ENCODE measurements around the gene LUZP2. TPM values are rescaled to one million over a fixed set of nuclear protein-coding genes. Genes with fewer than 3 reads are reported as not detected.
A peak's percentile ranks its signal among the peaks of the same experiment; 100 is the strongest.

Gene LUZP2
- total and polyA plus RNA-seq, 10 donors = 0.03 to 2.9 (median 0.40) TPM; not detected in 3

DNA sequence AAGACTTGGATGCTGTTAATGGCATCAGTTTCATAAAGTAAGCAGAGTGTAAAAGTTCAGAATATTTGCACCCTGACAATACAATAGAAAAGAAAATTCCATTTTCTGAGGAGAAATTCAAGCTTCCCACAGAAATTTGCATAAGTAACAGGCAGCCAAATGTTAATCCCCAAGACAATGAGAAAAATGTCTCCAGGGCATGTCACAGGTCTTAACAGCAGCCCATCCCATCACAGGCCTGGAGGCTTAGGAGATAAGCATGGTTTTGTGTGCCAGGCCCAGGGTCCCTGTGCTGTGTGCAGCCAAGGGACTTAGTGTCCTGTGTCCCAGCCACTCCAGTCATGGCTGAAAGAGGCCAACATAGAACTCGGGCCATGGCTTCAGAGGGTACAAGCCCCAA lies 347.6 kb downstream of the LUZP2 start:
- Histone ChIP-seq H3K27ac (no peak overlapping the region), H3K27me3 (replicated peaks in 1 of 7) (no peaks in the 10 kb centered on the region), H3K4me1 (no peaks in the 10 kb centered on the region), H3K9me3 (peaks cover 0 to 5% (median 0%) of the 10 kb centered on the region in 8 donors), H3K36me3 (no peaks in the 10 kb centered on the region), H3K4me3 (no peak overlapping the region)
- intact Hi-C loops (cut with DNase I; ENCODE audit: low total_unique reads) = no loop called here
- TF ChIP-seq CTCF (IDR thresholded peaks at IDR 0.05 in 8 of 11, conservative IDR thresholded peaks at IDR 0.05 in 3 of 11) (no peak), POLR2A (IDR thresholded peaks at IDR 0.05) (no peak), POLR2AphosphoS5 (IDR thresholded peaks at IDR 0.05) (no peak)
- WGBS, 5 donors = 77 to 88% (median 80%) methylated on average over 1 of the region's 1 CpG
- no peak for DNase-seq

DNA sequence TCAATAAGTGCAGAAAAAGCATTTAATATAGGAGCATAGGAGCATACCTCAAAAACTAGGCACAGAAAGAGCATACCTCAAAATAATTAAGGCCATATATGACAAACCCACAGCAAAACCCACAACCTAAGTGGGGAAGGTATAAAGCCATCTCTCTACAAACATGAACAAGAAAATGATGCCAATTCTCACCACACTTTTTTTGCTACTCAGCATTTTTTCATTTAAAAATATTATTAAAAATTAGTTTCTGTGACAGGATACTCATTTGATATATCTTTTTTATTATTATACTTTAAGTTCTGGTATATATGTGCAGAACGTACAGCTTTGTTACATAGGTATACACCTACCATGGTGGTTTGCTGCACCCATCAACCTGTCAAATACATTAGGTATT lies 352.0 kb downstream of the LUZP2 start:
- Histone ChIP-seq H3K4me3 (no peak overlapping the region), H3K36me3 (no peaks in the 10 kb centered on the region), H3K4me1 (no peaks in the 10 kb centered on the region), H3K27me3 (replicated peaks in 1 of 7) (no peaks in the 10 kb centered on the region), H3K9me3 (peaks cover 0 to 11% (median 1%) of the 10 kb centered on the region in 8 donors), H3K27ac (no peak overlapping the region)
- no peak for TF ChIP-seq POLR2A (IDR thresholded peaks at IDR 0.05)
- TF ChIP-seq CTCF (IDR thresholded peaks at IDR 0.05 in 8 of 11, conservative IDR thresholded peaks at IDR 0.05 in 3 of 11) = no peak
- TF ChIP-seq POLR2AphosphoS5 (IDR thresholded peaks at IDR 0.05) = no peak
- WGBS, 5 donors = 79 to 95% (median 80%) methylated on average over 1 of the region's 1 CpG
- DNase-seq = no peak
- intact Hi-C loops (cut with DNase I; ENCODE audit: low total_unique reads) = no loop called here

DNA sequence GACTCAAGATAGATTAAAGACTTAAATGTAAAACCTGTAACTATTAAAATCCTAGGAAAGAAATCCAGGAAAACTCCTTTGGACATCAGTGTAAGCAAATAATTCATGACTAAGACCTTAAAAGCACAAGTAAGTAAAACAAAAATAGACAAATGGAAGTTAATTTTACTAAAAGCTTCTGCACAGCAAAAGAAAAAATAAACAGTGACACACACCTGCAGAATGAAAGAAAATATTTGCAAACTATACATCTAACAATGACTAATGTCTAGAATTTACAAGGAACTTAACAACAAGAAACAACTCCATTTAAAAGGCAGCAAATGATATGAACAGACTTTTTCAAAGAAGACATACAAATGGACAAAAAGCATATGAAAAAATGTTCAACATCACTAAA lies 359.1 kb downstream of the LUZP2 start:
- peaks cover 0 to 27% (median 6%) of the 10 kb centered on the region in 8 donors for H3K9me3 ChIP-seq
- no peaks in the 10 kb centered on the region for H3K4me1 ChIP-seq
- H3K27me3 ChIP-seq (replicated peaks in 1 of 7) = no peaks in the 10 kb centered on the region
- H3K36me3 ChIP-seq = no peaks in the 10 kb centered on the region
- no peak overlapping the region for H3K4me3 ChIP-seq
- TF ChIP-seq POLR2A (IDR thresholded peaks at IDR 0.05) (no peak), CTCF (IDR thresholded peaks at IDR 0.05 in 8 of 11, conservative IDR thresholded peaks at IDR 0.05 in 3 of 11) (no peak), POLR2AphosphoS5 (IDR thresholded peaks at IDR 0.05) (no peak)
- no peak for DNase-seq
- intact Hi-C loops (cut with DNase I; ENCODE audit: low total_unique reads) = no loop called here
- H3K27ac ChIP-seq = no peak overlapping the region

DNA sequence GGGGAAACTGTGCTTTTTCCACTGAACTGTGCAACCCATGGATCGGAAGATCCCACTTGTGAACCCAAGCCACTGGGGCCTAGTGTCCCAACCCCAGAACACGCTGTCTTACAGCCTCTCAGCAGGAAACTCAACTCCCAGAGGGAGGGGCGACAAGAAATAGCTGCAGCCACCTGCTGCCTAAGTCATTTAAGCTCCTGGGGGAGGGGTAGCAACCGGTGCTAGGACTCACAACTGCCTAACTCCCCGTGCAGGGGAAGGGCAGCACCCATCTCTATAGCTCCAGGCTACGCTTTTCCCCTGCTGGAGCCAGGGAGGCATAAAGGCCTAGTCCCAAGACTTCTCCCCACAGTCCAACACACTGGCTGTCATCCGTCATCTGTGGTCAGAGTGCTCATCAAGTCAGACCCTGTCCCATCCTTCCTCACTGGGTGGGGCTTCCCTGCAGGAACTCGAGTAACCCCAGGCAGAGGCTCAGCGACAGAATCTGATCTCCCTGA lies 363.0 kb downstream of the LUZP2 start:
- DNase-seq = peak; percentile 66
- H3K27ac ChIP-seq = no peak overlapping the region
- H3K4me1 ChIP-seq = no peaks in the 10 kb centered on the region
- WGBS, 5 donors = 52 to 76% (median 63%) methylated on average over 5 to 9 of the region's 9 CpGs
- peaks cover 0 to 42% (median 19%) of the 10 kb centered on the region in 8 donors for H3K9me3 ChIP-seq
- intact Hi-C loops (cut with DNase I; ENCODE audit: low total_unique reads) = no loop called here
- H3K4me3 ChIP-seq = no peak overlapping the region
- no peaks in the 10 kb centered on the region for H3K36me3 ChIP-seq
- TF ChIP-seq POLR2A (IDR thresholded peaks at IDR 0.05) (no peak), CTCF (IDR thresholded peaks at IDR 0.05 in 8 of 11, conservative IDR thresholded peaks at IDR 0.05 in 3 of 11) (no peak), POLR2AphosphoS5 (IDR thresholded peaks at IDR 0.05) (no peak)
- no peaks in the 10 kb centered on the region for H3K27me3 ChIP-seq (replicated peaks in 1 of 7)
